Caco-2 (cell line): ENCODE data around the gene SEPTIN2. TPM values are rescaled to one million over a fixed set of nuclear protein-coding genes. Genes with fewer than 3 reads are reported as not detected.

Experiments
- BruUV-seq: library from RNA; stranded (reverse); fragments of 400-500 nt; replicated peaks from 2 replicates; lab custom pipeline; 2021; lab: Mats Ljungman, UMichigan
- CTCF ChIA-PET: fragments of 300-600 bp; sonication (Branson Sonifier 250); formaldehyde crosslinking; loops from one replicate; lab custom pipeline; 2022; ENCODE audit warnings: antibody characterized with exemption; lab: Charles Lee
- POLR2A ChIA-PET: fragments of 300-600 bp; sonication (Branson Sonifier 250); formaldehyde crosslinking; loops from one replicate; lab custom pipeline; 2022; ENCODE audit warnings: antibody characterized with exemption; lab: Charles Lee
- DNase-seq, 2 experiments: peaks; one replicate each; pipeline versions ENCODE4 v3.0.0 to v3.0.0-alpha.2; 2020 to 2022
- H3K27me3 ChIP-seq: replicated peaks from 2 replicates; pipeline ENCODE4 v1.6.0; 2011; ENCODE audit warnings: low read length; ENCODE audit not compliant: control insufficient read depth, insufficient read depth
- H3K36me3 ChIP-seq: 2 replicates; pipeline ENCODE4 v1.5.1; 2011; ENCODE audit warnings: low read length; ENCODE audit not compliant: control insufficient read depth, insufficient read depth
- H3K4me1 ChIP-seq: fragments of 250-450 bp; sonication (Bioruptor Pico); 2 replicates; pipeline ENCODE4 v1.5.1; 2020; ENCODE audit warnings: mild to moderate bottlenecking
- H3K4me3 ChIP-seq: 2 replicates; pipeline ENCODE4 v1.5.1; 2011; ENCODE audit warnings: low read depth, mild to moderate bottlenecking, control low read depth, low read length
- H3K9me3 ChIP-seq: fragments of 250-450 bp; sonication (Bioruptor Pico); 2 replicates; pipeline ENCODE4 v1.5.1; 2020; ENCODE audit warnings: mild to moderate bottlenecking, moderate library complexity
- H3K27ac Mint-ChIP-seq: one replicate; pipeline ENCODE4 v1.8.0; 2022; ENCODE audit warnings: mixed read lengths; ENCODE audit not compliant: unreplicated experiment
- H3K27me3 Mint-ChIP-seq: one replicate; pipeline ENCODE4 v1.8.0; 2022; ENCODE audit warnings: mixed read lengths; ENCODE audit not compliant: insufficient read depth, unreplicated experiment
- H3K36me3 Mint-ChIP-seq: one replicate; pipeline ENCODE4 v1.8.0; 2022; ENCODE audit warnings: mild to moderate bottlenecking, mixed read lengths; ENCODE audit not compliant: insufficient read depth, unreplicated experiment
- H3K4me1 Mint-ChIP-seq: one replicate; pipeline ENCODE4 v1.8.0; 2022; ENCODE audit warnings: low read depth, mixed read lengths; ENCODE audit not compliant: unreplicated experiment
- H3K4me3 Mint-ChIP-seq: one replicate; pipeline ENCODE4 v1.8.0; 2022; ENCODE audit warnings: mild to moderate bottlenecking, moderate library complexity, mixed read lengths; ENCODE audit not compliant: unreplicated experiment
- H3K9me3 Mint-ChIP-seq: one replicate; pipeline ENCODE4 v1.8.0; 2022; ENCODE audit warnings: mixed read lengths; ENCODE audit not compliant: unreplicated experiment
- CTCF ChIP-seq, 2 experiments: fragments of 200-600 bp in 1 of 2; IDR thresholded peaks; 1 replicate in 1 of 2; 2 replicates in 1 of 2; pipeline versions ENCODE4 v1.5.1 to v1.8.0; 2011 to 2022; ENCODE audit warnings: antibody characterized with exemption in 1 of 2, control low read depth in 1 of 2, inconsistent platforms in 1 of 2, low read depth in 1 of 2, low read length in 1 of 2, mild to moderate bottlenecking in 1 of 2, moderate library complexity in 1 of 2; ENCODE audit not compliant: insufficient read depth in 1 of 2, severe bottlenecking in 1 of 2, unreplicated experiment in 1 of 2
- intact Hi-C: fragments of 100-400 bp; cut with micrococcal nuclease; formaldehyde crosslinking; loops from one replicate; pipeline ENCODE4 v1.10.0; 2022; ENCODE audit not compliant: unreplicated experiment
- total RNA-seq: library from RNA; stranded (reverse); gene quantifications from 2 replicates; pipeline ENCODE4 v1.2.3, GENCODE V29; 2022

The SEPTIN2 gene
- total RNA-seq, 1 experiment from 2014 or later = 209 TPM

- Histone ChIP-seq H3K4me3 (no peak overlapping the region), H3K9me3 (no peaks in the 10 kb centered on the region), H3K36me3 (no peaks in the 10 kb centered on the region), H3K4me1 (no peaks in the 10 kb centered on the region), H3K27me3 (no peaks in the 10 kb centered on the region)
- no TSS peak for BruUV-seq
- ChIA-PET POLR2A (interaction anchor here (0.8 kb wide), 1 partner anchor 19 kb away, joined by 3 read pairs; no protein-coding TSS in a partner anchor), CTCF (no interaction called here)
- no peak for TF ChIP-seq CTCF (IDR thresholded peaks at IDR 0.05; ENCODE audit: insufficient read depth in 1 of 2, low read depth in 1 of 2, low read length in 1 of 2, severe bottlenecking in 1 of 2, unreplicated experiment in 1 of 2)
- Mint-ChIP-seq H3K36me3 (peaks cover 12% of the 10 kb centered on the region), H3K4me3 (no peak overlapping the region), H3K27me3 (no peaks in the 10 kb centered on the region), H3K9me3 (no peaks in the 10 kb centered on the region), H3K4me1 (peaks cover 14% of the 10 kb centered on the region), H3K27ac (no peak overlapping the region)
- intact Hi-C loops = no loop called here
- DNase-seq = no peak
These were observed 20.2 kb upstream of the SEPTIN2 start for GRCh38 chr2:241295326-241296095.

- BruUV-seq = no TSS peak
- Mint-ChIP-seq H3K4me3 (no peak overlapping the region), H3K4me1 (peaks cover 14% of the 10 kb centered on the region), H3K27ac (no peak overlapping the region), H3K27me3 (no peaks in the 10 kb centered on the region), H3K9me3 (no peaks in the 10 kb centered on the region), H3K36me3 (peaks cover 12% of the 10 kb centered on the region)
- Histone ChIP-seq H3K4me3 (no peak overlapping the region), H3K27me3 (no peaks in the 10 kb centered on the region), H3K9me3 (no peaks in the 10 kb centered on the region), H3K36me3 (no peaks in the 10 kb centered on the region), H3K4me1 (no peaks in the 10 kb centered on the region)
- DNase-seq = no peak
- TF ChIP-seq CTCF (IDR thresholded peaks at IDR 0.05; ENCODE audit: insufficient read depth in 1 of 2, low read depth in 1 of 2, low read length in 1 of 2, severe bottlenecking in 1 of 2, unreplicated experiment in 1 of 2) = no peak
- ChIA-PET POLR2A (no interaction called here), CTCF (no interaction called here)
- intact Hi-C loops = no loop called here
These were observed 19.0 kb upstream of the SEPTIN2 start for GRCh38 chr2:241296767-241297166.

- CTCF ChIA-PET = no interaction called here
- TF ChIP-seq CTCF (IDR thresholded peaks at IDR 0.05; ENCODE audit: insufficient read depth in 1 of 2, low read depth in 1 of 2, low read length in 1 of 2, severe bottlenecking in 1 of 2, unreplicated experiment in 1 of 2) = no peak
- Histone ChIP-seq H3K4me1 (no peaks in the 10 kb centered on the region), H3K27me3 (no peaks in the 10 kb centered on the region), H3K4me3 (no peak overlapping the region), H3K36me3 (no peaks in the 10 kb centered on the region), H3K9me3 (no peaks in the 10 kb centered on the region)
- BruUV-seq = no TSS peak
- H3K9me3 Mint-ChIP-seq = no peaks in the 10 kb centered on the region
- H3K27me3 Mint-ChIP-seq = no peaks in the 10 kb centered on the region
- intact Hi-C loops = no loop called here
- peaks cover 20% of the 10 kb centered on the region for H3K4me1 Mint-ChIP-seq
- peaks cover 18% of the 10 kb centered on the region for H3K36me3 Mint-ChIP-seq
- no peak overlapping the region for H3K4me3 Mint-ChIP-seq
- no peak overlapping the region for H3K27ac Mint-ChIP-seq
- DNase-seq = no peak
- POLR2A ChIA-PET = no interaction called here
These were observed 17.1 kb upstream of the SEPTIN2 start for GRCh38 chr2:241298673-241299072.
